SK-N-SH (cell line): ENCODE data around the gene SDHAF4. TPM values are rescaled to one million over a fixed set of nuclear protein-coding genes. Genes with fewer than 3 reads are reported as not detected.
A peak's percentile ranks its signal among the peaks of the same experiment; 100 is the strongest.

Experiments used
- CTCF ChIA-PET: fragments of 300-600, 350-600 bp; formaldehyde crosslinking; extraction: SDS; loops from one replicate; lab custom pipeline; 2021; lab: Yijun Ruan, JAX
- POLR2A ChIA-PET: fragments of 350-600 bp; sonication (Branson Sonifier 250); formaldehyde crosslinking; extraction: SDS; loops from one replicate; lab custom pipeline; 2020; ENCODE audit warnings: antibody characterized with exemption, inconsistent platforms; lab: Yijun Ruan, JAX
- DNase-seq: peaks from one replicate; pipeline ENCODE4 v3.0.0; 2012
- H2AFZ ChIP-seq: fragments of 200-600 bp; sonication (generic); 2 replicates; pipeline ENCODE4 v1.8.1; 2016; ENCODE audit warnings: antibody characterized with exemption, mild to moderate bottlenecking, low read depth
- H3F3A ChIP-seq: fragments of 200-600 bp; sonication (generic); replicated peaks from 2 replicates; pipeline ENCODE3; 2016; ENCODE audit warnings: antibody characterized with exemption, mild to moderate bottlenecking; ENCODE audit not compliant: insufficient read depth
- H3K27ac ChIP-seq, 2 experiments: fragments of 200-500 bp in 1 of 2; fragments of 200-600 bp in 1 of 2; sonication (Bioruptor generic) in 1 of 2; sonication (generic), shearing (Covaris generic) in 1 of 2; 2 replicates each; pipeline versions ENCODE4 v1.5.1 to v1.6.1; 2014 to 2016; ENCODE audit warnings: low read depth in 2 of 2, inconsistent platforms in 1 of 2, low read length in 1 of 2, mild to moderate bottlenecking in 1 of 2, mixed read lengths in 1 of 2
- H3K27me3 ChIP-seq: fragments of 200-600 bp; sonication (generic), shearing (Covaris generic); 2 replicates; pipeline ENCODE4 v1.6.1; 2016; ENCODE audit warnings: mixed run types; ENCODE audit not compliant: insufficient read depth
- H3K36me3 ChIP-seq, 2 experiments: fragments of 200-500 bp in 1 of 2; fragments of 200-600 bp in 1 of 2; sonication (Bioruptor generic) in 1 of 2; sonication (generic) in 1 of 2; replicated peaks in 1 of 2; 2 replicates each; pipeline versions ENCODE3 to v1.5.1; 2014 to 2016; ENCODE audit warnings: low read length in 1 of 2, mild to moderate bottlenecking in 1 of 2; ENCODE audit not compliant: insufficient read depth in 2 of 2, control insufficient read depth in 1 of 2
- H3K4me1 ChIP-seq, 2 experiments: fragments of 200-500 bp in 1 of 2; fragments of 200-600 bp in 1 of 2; sonication (Bioruptor generic) in 1 of 2; sonication (generic), shearing (Covaris generic) in 1 of 2; 2 replicates each; pipeline versions ENCODE4 v1.5.1 to v1.6.1; 2014 to 2016; ENCODE audit warnings: low read depth in 1 of 2, low read length in 1 of 2, mixed run types in 1 of 2; ENCODE audit not compliant: insufficient read depth in 2 of 2, control insufficient read depth in 1 of 2
- H3K4me2 ChIP-seq: fragments of 200-600 bp; sonication (generic), shearing (Covaris generic); 2 replicates; pipeline ENCODE4 v1.6.1; 2017; ENCODE audit warnings: mixed run types
- H3K4me3 ChIP-seq, 2 experiments: fragments of 200-500 bp in 1 of 2; fragments of 200-600 bp in 1 of 2; sonication (Bioruptor generic) in 1 of 2; sonication (generic), shearing (Covaris generic) in 1 of 2; 2 replicates each; pipeline versions ENCODE4 v1.5.1 to v1.8.1; 2014 to 2016; ENCODE audit warnings: low read depth in 2 of 2, inconsistent platforms in 1 of 2, low read length in 1 of 2, mild to moderate bottlenecking in 1 of 2, mixed read lengths in 1 of 2, moderate library complexity in 1 of 2
- H3K79me2 ChIP-seq: fragments of 200-600 bp; sonication (generic); 2 replicates; pipeline ENCODE4 v1.8.1; 2017; ENCODE audit warnings: mild to moderate bottlenecking; ENCODE audit not compliant: insufficient read depth
- H3K9ac ChIP-seq: fragments of 200-600 bp; sonication (generic); 2 replicates; pipeline ENCODE4 v1.6.1; 2017; ENCODE audit warnings: mixed run types
- H3K9me2 ChIP-seq: fragments of 200-600 bp; sonication (generic); 2 replicates; pipeline ENCODE4 v1.6.1; 2017; ENCODE audit warnings: mixed run types
- H3K9me3 ChIP-seq: fragments of 200-600 bp; sonication (generic); 2 replicates; pipeline ENCODE4 v1.6.1; 2017; ENCODE audit warnings: mixed run types, mild to moderate bottlenecking, moderate library complexity
- H4K20me1 ChIP-seq: fragments of 200-600 bp; sonication (generic); 2 replicates; pipeline ENCODE4 v1.6.1; 2017; ENCODE audit warnings: mild to moderate bottlenecking, mixed run types; ENCODE audit not compliant: insufficient read depth
- ELF1 ChIP-seq: IDR thresholded peaks from 2 replicates; pipeline ENCODE4 v1.4.0; 2012
- EP300 ChIP-seq, 2 experiments: IDR thresholded peaks; 2 replicates each; pipeline versions ENCODE4 v1.4.0 to v1.6.1; 2012; ENCODE audit warnings: borderline replicate concordance in 1 of 2, low read depth in 1 of 2, low read length in 1 of 2
- POLR2AphosphoS5 ChIP-seq: IDR thresholded peaks from 2 replicates; pipeline ENCODE4 v1.6.1; 2012; ENCODE audit warnings: low read depth, low read length
- RAD21 ChIP-seq: IDR thresholded peaks from 2 replicates; pipeline ENCODE4 v1.6.1; 2012; ENCODE audit warnings: mild to moderate bottlenecking, low read length
- SMC3 ChIP-seq: IDR thresholded peaks from 2 replicates; pipeline ENCODE4 v1.6.1; 2012; ENCODE audit warnings: low read depth, low read length, improper control_type of control experiment
- TCF12 ChIP-seq: IDR thresholded peaks from 2 replicates; pipeline ENCODE4 v1.4.0; 2012
- WGBS: methylation state at CpG from one replicate; pipeline ENCODE4 v1.1.6; 2017; ENCODE audit warnings: low lambda C conversion rate; 5-methylcytosine and 5-hydroxymethylcytosine counted together
- polyA plus RNA-seq, 3 experiments: library from polyadenylated mRNA; depleted of rRNA; stranded (reverse); fragments of >200 nt; gene quantifications; 2 replicates each; pipeline ENCODE4 v1.2.3, GENCODE V29; 2012
- TF ChIP-seq, protein P1 (sequence below): IDR thresholded peaks from 2 replicates; pipeline ENCODE4; 2012
- TF ChIP-seq, protein P2 (sequence below): IDR thresholded peaks from 2 replicates; pipeline ENCODE4 v1.4.0; 2012; ENCODE audit warnings: low read depth
- TF ChIP-seq, protein P3 (sequence below): fragments of 200-600 bp; sonication (generic); IDR thresholded peaks from 2 replicates; pipeline ENCODE4 v1.6.1; 2017; ENCODE audit warnings: antibody characterized with exemption, mild to moderate bottlenecking, moderate library complexity
- TF ChIP-seq, protein P4 (sequence below): fragments of 150-350 bp; IDR thresholded peaks from 2 replicates; pipeline ENCODE4 v1.6.1; 2017; ENCODE audit warnings: antibody characterized with exemption, low read length, low read depth, borderline replicate concordance

The SDHAF4 gene
- polyA plus RNA-seq, 1 of the 3 experiments (the other 2 are of a cell fraction), result 8.6 TPM

DNA sequence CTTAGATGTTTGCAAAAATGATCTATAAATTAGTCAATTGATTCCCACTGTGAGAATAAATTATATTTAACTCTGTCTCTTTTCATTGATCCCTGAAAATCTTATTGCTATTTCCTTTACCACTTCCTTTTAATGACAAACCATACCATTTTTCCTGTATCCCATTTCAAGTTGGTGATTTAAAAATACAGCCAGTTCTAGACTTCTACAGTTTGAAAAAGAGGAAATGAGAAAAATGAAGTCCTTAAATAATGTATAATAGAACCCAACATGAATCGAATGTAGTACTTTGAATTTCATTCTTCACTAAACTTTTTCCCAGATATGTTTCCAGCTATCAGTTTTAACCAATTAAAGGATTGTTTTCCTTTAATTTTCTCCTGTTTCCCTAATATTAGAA is 29.5 kb upstream of the SDHAF4 start:
- H3K9me3 ChIP-seq, result no peaks in the 10 kb centered on the region
- no peak overlapping the region for H3K4me2 ChIP-seq
- H3K9me2 ChIP-seq, result no peaks in the 10 kb centered on the region
- POLR2A ChIA-PET, result no interaction called here
- H3K27ac ChIP-seq, result no peak overlapping the region
- no peaks in the 10 kb centered on the region for H3F3A ChIP-seq
- no peaks in the 10 kb centered on the region for H3K27me3 ChIP-seq
- H3K4me1 ChIP-seq, result no peaks in the 10 kb centered on the region
- no peak overlapping the region for H3K4me3 ChIP-seq
- 98% methylated on average over 1 of the region's 1 CpG for WGBS
- no peak overlapping the region for H3K9ac ChIP-seq
- H3K79me2 ChIP-seq, result no peaks in the 10 kb centered on the region
- no peak for DNase-seq
- CTCF ChIA-PET, result no interaction called here
- no peak overlapping the region for H2AFZ ChIP-seq
- H3K36me3 ChIP-seq, result peaks cover 6 to 9% of the 10 kb centered on the region in 2 experiments
- TF ChIP-seq, protein P1, sequence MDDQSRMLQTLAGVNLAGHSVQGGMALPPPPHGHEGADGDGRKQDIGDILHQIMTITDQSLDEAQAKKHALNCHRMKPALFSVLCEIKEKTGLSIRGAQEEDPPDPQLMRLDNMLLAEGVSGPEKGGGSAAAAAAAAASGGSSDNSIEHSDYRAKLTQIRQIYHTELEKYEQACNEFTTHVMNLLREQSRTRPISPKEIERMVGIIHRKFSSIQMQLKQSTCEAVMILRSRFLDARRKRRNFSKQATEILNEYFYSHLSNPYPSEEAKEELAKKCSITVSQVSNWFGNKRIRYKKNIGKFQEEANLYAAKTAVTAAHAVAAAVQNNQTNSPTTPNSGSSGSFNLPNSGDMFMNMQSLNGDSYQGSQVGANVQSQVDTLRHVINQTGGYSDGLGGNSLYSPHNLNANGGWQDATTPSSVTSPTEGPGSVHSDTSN, result no peak
- H4K20me1 ChIP-seq, result no peaks in the 10 kb centered on the region

DNA sequence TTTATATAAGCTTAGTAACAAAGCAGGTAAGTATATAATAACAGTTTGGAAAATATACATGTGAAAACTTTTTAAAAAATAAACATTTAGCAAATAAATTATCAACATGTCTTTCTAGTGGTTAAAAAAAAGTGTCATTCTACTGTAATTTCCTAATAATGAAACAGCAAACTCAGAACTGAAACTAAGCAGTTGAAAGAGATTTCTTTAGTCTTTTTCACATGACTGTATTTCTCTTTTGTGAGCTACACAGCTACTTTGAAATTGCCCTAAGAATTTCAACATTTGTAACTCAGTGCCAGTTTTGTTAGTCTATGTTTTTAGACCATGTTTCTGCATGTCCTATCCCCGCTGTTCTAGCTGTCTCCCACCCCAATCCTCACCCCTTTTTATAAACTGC is 28.4 kb upstream of the SDHAF4 start:
- Histone ChIP-seq H3K9me3 (no peaks in the 10 kb centered on the region), H4K20me1 (no peaks in the 10 kb centered on the region), H3F3A (no peaks in the 10 kb centered on the region), H3K9ac (no peak overlapping the region), H3K4me3 (no peak overlapping the region), H3K36me3 (peaks cover 6 to 9% of the 10 kb centered on the region in 2 experiments), H3K27ac (no peak overlapping the region), H3K4me1 (no peaks in the 10 kb centered on the region), H2AFZ (no peak overlapping the region), H3K4me2 (no peak overlapping the region), H3K9me2 (no peaks in the 10 kb centered on the region), H3K79me2 (no peaks in the 10 kb centered on the region), H3K27me3 (no peaks in the 10 kb centered on the region)
- TF ChIP-seq, protein P2, sequence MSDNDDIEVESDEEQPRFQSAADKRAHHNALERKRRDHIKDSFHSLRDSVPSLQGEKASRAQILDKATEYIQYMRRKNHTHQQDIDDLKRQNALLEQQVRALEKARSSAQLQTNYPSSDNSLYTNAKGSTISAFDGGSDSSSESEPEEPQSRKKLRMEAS, result no peak
- TF ChIP-seq, protein P1, result no peak
- CTCF ChIA-PET, result interaction anchor here (1.0 kb wide), 1 partner anchor 9 kb away, joined by 4 read pairs; no protein-coding TSS in a partner anchor
- DNase-seq, result no peak
- POLR2A ChIA-PET, result no interaction called here
- WGBS, result 91% methylated on average over 1 of the region's 1 CpG

DNA sequence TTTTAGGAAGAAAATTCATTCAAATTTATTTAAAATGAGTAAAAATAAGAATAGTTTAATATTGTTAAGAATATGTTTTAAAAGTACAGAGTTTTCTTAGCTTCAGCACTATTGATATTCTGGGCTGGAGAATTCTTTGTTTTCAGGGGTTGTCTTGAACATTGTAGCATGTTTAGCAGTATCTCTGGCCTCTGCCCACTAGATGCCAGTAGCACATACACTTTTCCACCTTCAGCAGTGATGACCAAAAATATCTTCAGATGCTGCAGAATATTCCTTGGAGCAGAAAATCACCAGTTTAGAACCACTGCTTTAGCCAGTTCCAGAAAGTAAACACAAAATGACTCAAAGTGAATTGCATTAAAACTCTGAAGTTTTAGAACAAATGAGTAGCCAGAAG is 19.4 kb upstream of the SDHAF4 start:
- Histone ChIP-seq H3K4me1 (no peaks in the 10 kb centered on the region), H3F3A (no peaks in the 10 kb centered on the region), H3K4me2 (no peak overlapping the region), H3K27ac (no peak overlapping the region), H3K79me2 (no peaks in the 10 kb centered on the region), H3K9me3 (no peaks in the 10 kb centered on the region), H2AFZ (no peak overlapping the region), H3K9me2 (no peaks in the 10 kb centered on the region), H3K4me3 (no peak overlapping the region), H3K27me3 (no peaks in the 10 kb centered on the region), H4K20me1 (no peaks in the 10 kb centered on the region), H3K36me3 (peaks cover 0 to 3% of the 10 kb centered on the region in 2 experiments), H3K9ac (no peak overlapping the region)
- ChIA-PET CTCF (interaction anchor here (0.8 to 3.8 kb wide), 13 partner anchors 8 to 338 kb away, joined by 3 to 27 read pairs (median 4); no protein-coding TSS in a partner anchor), POLR2A (no interaction called here)
- DNase-seq, result peak; percentile 13
- no peak for TF ChIP-seq POLR2AphosphoS5
- TF ChIP-seq, protein P3, sequence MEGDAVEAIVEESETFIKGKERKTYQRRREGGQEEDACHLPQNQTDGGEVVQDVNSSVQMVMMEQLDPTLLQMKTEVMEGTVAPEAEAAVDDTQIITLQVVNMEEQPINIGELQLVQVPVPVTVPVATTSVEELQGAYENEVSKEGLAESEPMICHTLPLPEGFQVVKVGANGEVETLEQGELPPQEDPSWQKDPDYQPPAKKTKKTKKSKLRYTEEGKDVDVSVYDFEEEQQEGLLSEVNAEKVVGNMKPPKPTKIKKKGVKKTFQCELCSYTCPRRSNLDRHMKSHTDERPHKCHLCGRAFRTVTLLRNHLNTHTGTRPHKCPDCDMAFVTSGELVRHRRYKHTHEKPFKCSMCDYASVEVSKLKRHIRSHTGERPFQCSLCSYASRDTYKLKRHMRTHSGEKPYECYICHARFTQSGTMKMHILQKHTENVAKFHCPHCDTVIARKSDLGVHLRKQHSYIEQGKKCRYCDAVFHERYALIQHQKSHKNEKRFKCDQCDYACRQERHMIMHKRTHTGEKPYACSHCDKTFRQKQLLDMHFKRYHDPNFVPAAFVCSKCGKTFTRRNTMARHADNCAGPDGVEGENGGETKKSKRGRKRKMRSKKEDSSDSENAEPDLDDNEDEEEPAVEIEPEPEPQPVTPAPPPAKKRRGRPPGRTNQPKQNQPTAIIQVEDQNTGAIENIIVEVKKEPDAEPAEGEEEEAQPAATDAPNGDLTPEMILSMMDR, result peak; percentile 54
- no peak for TF ChIP-seq TCF12
- TF ChIP-seq, protein P4, sequence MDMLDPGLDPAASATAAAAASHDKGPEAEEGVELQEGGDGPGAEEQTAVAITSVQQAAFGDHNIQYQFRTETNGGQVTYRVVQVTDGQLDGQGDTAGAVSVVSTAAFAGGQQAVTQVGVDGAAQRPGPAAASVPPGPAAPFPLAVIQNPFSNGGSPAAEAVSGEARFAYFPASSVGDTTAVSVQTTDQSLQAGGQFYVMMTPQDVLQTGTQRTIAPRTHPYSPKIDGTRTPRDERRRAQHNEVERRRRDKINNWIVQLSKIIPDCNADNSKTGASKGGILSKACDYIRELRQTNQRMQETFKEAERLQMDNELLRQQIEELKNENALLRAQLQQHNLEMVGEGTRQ, result no peak
- TF ChIP-seq ELF1, result no peak
- no peak for TF ChIP-seq EP300 (IDR thresholded peaks at IDR 0.05; ENCODE audit: borderline replicate concordance in 1 of 2, low read depth in 1 of 2, low read length in 1 of 2)
- peak; percentile 69 for TF ChIP-seq RAD21
- TF ChIP-seq SMC3, result peak; percentile 44
